ENCODE measurements around the gene SBF2.

DNA sequence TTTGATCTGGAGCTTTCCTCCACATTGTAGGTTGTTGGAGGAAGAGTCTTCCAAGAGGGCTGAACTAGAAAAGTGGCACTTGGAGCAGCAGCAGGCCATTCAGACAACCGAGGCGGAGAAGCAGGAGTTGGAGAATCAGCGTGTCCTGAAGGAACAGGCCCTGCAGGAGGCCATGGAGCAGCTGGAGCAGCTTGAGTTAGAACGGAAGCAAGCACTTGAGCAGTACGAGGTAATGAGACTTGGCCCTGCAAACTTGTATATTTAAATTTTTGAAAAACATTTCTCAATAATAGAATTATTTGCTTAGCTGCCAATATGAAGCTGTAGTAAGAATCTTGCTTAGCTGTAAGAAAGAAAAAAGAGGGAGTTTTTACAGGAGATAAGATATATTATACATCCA is 546.2 kb downstream of the SBF2 start:
- TF ChIP-seq, protein P1, sequence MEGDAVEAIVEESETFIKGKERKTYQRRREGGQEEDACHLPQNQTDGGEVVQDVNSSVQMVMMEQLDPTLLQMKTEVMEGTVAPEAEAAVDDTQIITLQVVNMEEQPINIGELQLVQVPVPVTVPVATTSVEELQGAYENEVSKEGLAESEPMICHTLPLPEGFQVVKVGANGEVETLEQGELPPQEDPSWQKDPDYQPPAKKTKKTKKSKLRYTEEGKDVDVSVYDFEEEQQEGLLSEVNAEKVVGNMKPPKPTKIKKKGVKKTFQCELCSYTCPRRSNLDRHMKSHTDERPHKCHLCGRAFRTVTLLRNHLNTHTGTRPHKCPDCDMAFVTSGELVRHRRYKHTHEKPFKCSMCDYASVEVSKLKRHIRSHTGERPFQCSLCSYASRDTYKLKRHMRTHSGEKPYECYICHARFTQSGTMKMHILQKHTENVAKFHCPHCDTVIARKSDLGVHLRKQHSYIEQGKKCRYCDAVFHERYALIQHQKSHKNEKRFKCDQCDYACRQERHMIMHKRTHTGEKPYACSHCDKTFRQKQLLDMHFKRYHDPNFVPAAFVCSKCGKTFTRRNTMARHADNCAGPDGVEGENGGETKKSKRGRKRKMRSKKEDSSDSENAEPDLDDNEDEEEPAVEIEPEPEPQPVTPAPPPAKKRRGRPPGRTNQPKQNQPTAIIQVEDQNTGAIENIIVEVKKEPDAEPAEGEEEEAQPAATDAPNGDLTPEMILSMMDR (optimal IDR thresholded peaks at IDR 0.05 in 1 of 3, IDR thresholded peaks at IDR 0.05 in 1 of 3, conservative IDR thresholded peaks at IDR 0.05 in 1 of 3; ENCODE audit: extremely low read depth in 1 of 3, insufficient read depth in 2 of 3, low read length in 3 of 3), result no peak
- no peak for TF ChIP-seq EZH2 (IDR thresholded peaks at IDR 0.05; ENCODE audit: low read length)

All from keratinocyte (primary cell).